ENCODE results near the gene ZNF428. TPM values are rescaled to one million over a fixed set of nuclear protein-coding genes. Genes with fewer than 3 reads are reported as not detected.
"Not testable (repeated sequence)": the region's sequence is repeated elsewhere in the genome, so short reads cannot be mapped to it uniquely, and the experiment has no call there.

Gene ZNF428
- total and polyA plus RNA-seq, 5 experiments from 2014 or later = 16.5 to 31.6 (median 20.6) TPM

DNA sequence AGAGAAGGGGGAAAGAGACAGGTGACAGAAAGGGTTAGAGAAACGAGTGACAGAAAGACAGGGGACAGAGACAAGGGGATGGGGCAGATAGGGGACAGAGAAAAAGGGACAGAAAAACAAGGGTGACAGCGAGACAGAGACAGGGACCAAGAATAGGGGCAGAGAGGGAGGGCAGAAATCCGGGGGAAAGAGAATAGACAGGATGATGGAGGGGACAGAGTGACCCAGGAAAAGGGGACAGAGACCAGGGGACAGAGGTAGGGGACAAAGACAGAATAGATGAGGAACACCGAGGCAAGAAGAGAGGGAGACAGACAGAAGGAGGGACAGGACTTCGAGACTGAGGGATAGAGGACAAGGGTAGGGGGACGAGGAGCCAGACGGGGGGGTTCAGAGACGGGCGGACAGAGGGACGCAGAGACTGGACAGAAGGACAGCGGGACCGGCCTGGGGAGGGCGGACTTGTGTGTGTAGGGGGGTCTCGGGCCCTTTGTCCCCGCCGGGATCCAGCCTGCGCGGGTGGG lies 19.6 kb upstream of the ZNF428 start:
- peak overlapping the region; percentile 70 to 91 (median 86) for H3K4me3 Mint-ChIP-seq
- POLR2A ChIA-PET = no interaction called here
- H3K4me1 Mint-ChIP-seq = peaks cover 8 to 34% (median 17%) of the 10 kb centered on the region in 4 donors
- DNase-seq (no peak), ATAC-seq (no peak)
- peaks cover 14 to 46% (median 22%) of the 10 kb centered on the region in 5 donors for H3K27me3 Mint-ChIP-seq
- H3K36me3 Mint-ChIP-seq = no peaks in the 10 kb centered on the region
- H3K9me3 Mint-ChIP-seq = no peaks in the 10 kb centered on the region
- peak overlapping the region in 8 of 10 donors; percentile 3 to 59 (median 33) for H3K27ac Mint-ChIP-seq

DNA sequence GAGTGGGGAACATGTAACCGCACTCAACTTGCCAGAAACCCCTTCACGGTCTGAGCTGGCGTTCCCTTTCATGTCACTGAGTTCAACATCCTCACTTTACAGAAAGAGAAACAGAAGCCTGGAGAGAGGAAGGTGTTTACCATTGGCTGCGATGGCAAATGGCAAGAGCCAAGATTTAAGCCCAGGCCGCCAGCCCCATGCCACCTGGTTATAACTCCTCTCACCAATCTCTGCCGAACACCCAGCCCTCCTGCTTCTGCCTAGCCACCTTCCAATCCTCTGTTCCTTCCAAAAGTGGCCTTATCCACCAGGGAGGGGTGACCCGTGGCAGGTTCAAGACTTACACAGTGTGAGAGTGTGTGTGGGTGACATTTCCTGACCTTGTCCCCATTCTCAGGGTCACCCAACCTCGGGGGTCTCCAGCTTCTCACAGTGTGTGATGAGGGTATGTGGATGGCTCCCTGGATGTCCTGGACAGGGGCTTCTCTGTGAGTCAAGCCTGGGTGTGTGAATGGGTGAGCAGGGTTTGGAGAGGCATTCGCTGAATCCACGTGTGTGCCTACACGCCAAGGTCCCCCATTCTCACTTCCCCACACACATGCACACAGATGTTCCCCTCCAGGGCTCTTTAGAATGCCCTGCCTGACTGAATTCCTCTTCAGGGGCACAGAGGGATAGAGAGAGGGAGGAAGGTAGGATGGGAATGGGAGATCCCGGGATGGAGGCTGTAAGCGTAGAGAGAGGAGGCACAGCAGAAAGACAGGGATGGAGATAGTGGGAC lies 19.0 kb upstream of the ZNF428 start:
- DNase-seq = no peak
- H3K27me3 Mint-ChIP-seq = peaks cover 14 to 46% (median 22%) of the 10 kb centered on the region in 5 donors
- POLR2A ChIA-PET = no interaction called here

DNA sequence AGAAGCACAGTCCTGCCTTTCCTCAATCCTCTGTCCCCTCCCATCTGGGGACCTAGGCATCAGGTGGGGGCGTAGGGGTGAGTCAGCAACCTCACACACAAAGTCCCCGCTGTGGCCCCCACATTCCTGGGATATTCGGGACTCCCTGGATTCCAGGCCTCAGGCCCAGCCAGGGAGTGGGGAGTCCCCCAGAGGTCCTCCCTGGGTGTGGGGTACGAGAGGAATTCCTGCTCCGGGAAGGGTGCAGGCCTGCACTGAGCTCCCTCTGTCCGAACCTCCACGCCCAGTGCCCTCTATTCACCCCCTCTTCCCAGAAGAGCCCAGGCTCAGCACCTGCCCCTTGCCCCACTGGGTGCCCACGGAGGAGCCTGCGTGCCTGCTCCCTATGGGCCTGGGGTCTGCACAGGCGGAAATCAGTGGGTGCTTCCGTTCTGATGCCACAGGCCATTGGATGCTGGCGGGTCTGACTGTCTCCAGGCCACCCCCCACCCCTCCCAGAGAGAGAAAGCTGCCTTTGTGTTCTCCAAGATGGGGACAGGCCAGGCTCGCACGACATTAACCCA lies 16.8 kb upstream of the ZNF428 start:
- H3K4me1 Mint-ChIP-seq = peaks cover 8 to 30% (median 16%) of the 10 kb centered on the region in 4 donors
- H3K4me3 Mint-ChIP-seq = no peak overlapping the region
- DNase-seq = no peak
- no peak overlapping the region for H3K27ac Mint-ChIP-seq
- no peaks in the 10 kb centered on the region for H3K9me3 Mint-ChIP-seq
- ATAC-seq = no peak
- no peaks in the 10 kb centered on the region for H3K36me3 Mint-ChIP-seq
- peaks cover 16 to 59% (median 22%) of the 10 kb centered on the region in 5 donors for H3K27me3 Mint-ChIP-seq
- POLR2A ChIA-PET = no interaction called here

More for the DNA sequence above, 19.0 kb upstream of the ZNF428 start:
- Mint-ChIP-seq H3K4me1 (peaks cover 8 to 34% (median 17%) of the 10 kb centered on the region in 4 donors), H3K27ac (peak overlapping the region in 4 of 10 donors; percentile 7 to 59 (median 54)), H3K36me3 (no peaks in the 10 kb centered on the region), H3K9me3 (no peaks in the 10 kb centered on the region), H3K4me3 (peak overlapping the region; percentile 70 to 91 (median 86))
- ATAC-seq = no peak

DNA sequence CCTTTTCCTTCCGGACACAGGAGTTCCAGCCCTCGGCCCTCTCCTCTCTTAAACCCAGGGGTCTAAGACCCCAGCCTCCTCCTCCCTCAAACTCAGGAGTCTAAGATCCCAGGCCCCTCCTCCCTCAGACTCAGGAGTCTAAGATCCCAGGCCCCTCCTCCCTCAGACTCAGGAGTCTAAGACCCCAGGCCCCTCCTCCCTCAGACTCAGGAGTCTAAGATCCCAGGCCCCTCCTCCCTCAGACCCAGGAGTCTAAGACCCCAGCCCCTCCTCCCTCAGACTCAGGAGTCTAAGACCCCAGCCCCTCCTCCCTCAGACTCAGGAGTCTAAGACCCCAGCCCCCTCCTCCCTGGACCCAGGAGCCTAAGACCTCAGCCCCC lies 16.1 kb upstream of the ZNF428 start:
- POLR2A ChIA-PET, H3K9me3 Mint-ChIP-seq, H3K36me3 Mint-ChIP-seq, H3K27ac Mint-ChIP-seq, DNase-seq, ATAC-seq: not testable (repeated sequence)
- Mint-ChIP-seq H3K4me1 (peaks cover 7 to 26% (median 14%) of the 10 kb centered on the region in 4 donors), H3K4me3 (peak overlapping the region in 1 of 10 donors; percentile 5), H3K27me3 (peaks cover 14 to 59% (median 21%) of the 10 kb centered on the region in 5 donors)

DNA sequence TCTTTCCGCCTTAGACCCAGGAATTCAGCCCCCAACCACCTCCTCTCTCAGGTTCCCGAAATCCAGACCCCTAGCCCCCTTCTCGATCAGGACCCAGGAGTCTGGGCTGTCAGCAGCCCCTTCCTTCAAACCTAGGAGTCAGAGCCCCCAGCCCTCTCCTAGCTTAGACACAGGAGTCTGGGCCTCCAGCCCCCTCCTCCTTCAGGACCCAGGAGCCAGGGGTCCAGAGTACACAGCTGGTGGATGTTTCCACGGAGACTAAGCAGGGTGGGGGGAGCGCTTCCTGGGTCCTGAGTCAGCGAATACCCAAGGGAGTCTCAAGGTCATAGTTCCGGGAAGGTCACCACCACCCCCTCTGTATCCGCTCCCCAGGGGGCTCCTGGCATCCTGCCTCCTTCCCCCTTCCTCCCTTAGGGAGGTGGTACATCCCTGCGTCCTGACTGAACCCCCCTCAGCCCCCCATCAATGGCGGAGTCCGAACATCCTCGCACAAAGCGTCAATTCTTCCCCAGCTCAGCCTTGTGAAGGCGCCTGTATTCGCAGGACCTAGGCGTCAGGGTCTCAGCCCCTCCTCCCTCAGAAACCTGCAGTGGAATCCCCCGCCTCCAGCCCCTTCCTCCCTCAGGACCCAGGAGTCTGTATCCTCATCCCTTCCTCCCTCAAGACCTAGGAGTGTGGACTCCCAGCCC lies 15.6 kb upstream of the ZNF428 start:
- DNase-seq = no peak
- Mint-ChIP-seq H3K4me3 (peak overlapping the region in 1 of 10 donors; percentile 5), H3K27ac (no peak overlapping the region), H3K36me3 (no peaks in the 10 kb centered on the region), H3K9me3 (no peaks in the 10 kb centered on the region), H3K27me3 (peaks cover 14 to 59% (median 21%) of the 10 kb centered on the region in 5 donors), H3K4me1 (peaks cover 6 to 21% (median 10%) of the 10 kb centered on the region in 4 donors)
- no peak for ATAC-seq
- POLR2A ChIA-PET = interaction anchor here (0.5 kb wide), 1 partner anchor 9 kb away, joined by 3 read pairs; no protein-coding TSS in a partner anchor

GRCh38 chr19:43634506-43634871 lies 15.1 kb upstream of the ZNF428 start:
- DNase-seq = no peak
- Mint-ChIP-seq H3K36me3 (no peaks in the 10 kb centered on the region), H3K9me3 (no peaks in the 10 kb centered on the region), H3K4me3 (peak overlapping the region in 1 of 10 donors; percentile 48), H3K4me1 (peaks cover 6 to 20% (median 8%) of the 10 kb centered on the region in 4 donors), H3K27me3 (peaks cover 14 to 58% (median 21%) of the 10 kb centered on the region in 5 donors), H3K27ac (no peak overlapping the region)
- ATAC-seq = no peak
- POLR2A ChIA-PET = interaction anchor here (0.5 to 0.6 kb wide), 2 partner anchors 10 to 26 kb away, joined by 3 read pairs; no protein-coding TSS in a partner anchor

- H3K27me3 Mint-ChIP-seq = peaks cover 12 to 54% (median 20%) of the 10 kb centered on the region in 5 donors
- POLR2A ChIA-PET = interaction anchor here (0.6 kb wide), 1 partner anchor 26 kb away, joined by 3 read pairs; no protein-coding TSS in a partner anchor
- no peaks in the 10 kb centered on the region for H3K9me3 Mint-ChIP-seq
- no peak overlapping the region for H3K27ac Mint-ChIP-seq
- ATAC-seq (no peak), DNase-seq (no peak)
- no peaks in the 10 kb centered on the region for H3K36me3 Mint-ChIP-seq
- no peak overlapping the region for H3K4me3 Mint-ChIP-seq
- peaks cover 5 to 16% (median 6%) of the 10 kb centered on the region in 4 donors for H3K4me1 Mint-ChIP-seq
Measured at GRCh38 chr19:43634068-43634467, 14.6 kb upstream of the ZNF428 start.

- DNase-seq (no peak), ATAC-seq (no peak)
- Mint-ChIP-seq H3K27me3 (peaks cover 7 to 49% (median 15%) of the 10 kb centered on the region in 5 donors), H3K9me3 (no peaks in the 10 kb centered on the region), H3K27ac (no peak overlapping the region), H3K4me3 (no peak overlapping the region), H3K4me1 (peaks cover 0 to 11% (median 1%) of the 10 kb centered on the region in 4 donors), H3K36me3 (no peaks in the 10 kb centered on the region)
- POLR2A ChIA-PET = no interaction called here
Measured at GRCh38 chr19:43633520-43633919, 14.1 kb upstream of the ZNF428 start.

DNA sequence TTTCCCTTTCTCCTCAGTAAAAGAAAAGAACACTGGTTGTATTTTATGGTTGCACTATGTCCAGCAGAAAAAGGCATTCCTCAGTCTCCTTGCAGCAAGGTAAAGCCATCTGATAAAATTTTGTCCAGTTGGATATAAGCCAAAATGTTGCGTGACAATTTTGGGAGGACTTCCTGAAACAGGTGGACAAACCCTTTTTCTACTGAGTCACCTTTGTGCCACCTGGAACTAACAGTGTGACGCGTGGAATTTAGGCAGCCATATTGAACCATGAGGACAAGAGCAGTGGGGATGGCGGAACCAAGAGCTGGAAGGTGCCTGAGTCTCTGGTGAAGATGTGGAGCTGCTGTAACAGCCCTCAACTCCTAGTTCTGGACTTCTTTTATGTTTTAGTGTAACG lies 12.1 kb upstream of the ZNF428 start:
- DNase-seq (no peak), ATAC-seq (no peak)
- POLR2A ChIA-PET = no interaction called here
- Mint-ChIP-seq H3K4me1 (peaks cover 0 to 23% (median 9%) of the 10 kb centered on the region in 4 donors), H3K9me3 (no peaks in the 10 kb centered on the region), H3K27me3 (peaks cover 5 to 45% (median 11%) of the 10 kb centered on the region in 5 donors), H3K4me3 (no peak overlapping the region), H3K27ac (no peak overlapping the region), H3K36me3 (no peaks in the 10 kb centered on the region)

GRCh38 chr19:43628646-43629326 lies 9.4 kb upstream of the ZNF428 start:
- peaks cover 14 to 33% (median 22%) of the 10 kb centered on the region in 4 donors for H3K4me1 Mint-ChIP-seq
- H3K27ac Mint-ChIP-seq = no peak overlapping the region
- no peak for DNase-seq
- H3K27me3 Mint-ChIP-seq = peaks cover 5 to 30% (median 11%) of the 10 kb centered on the region in 5 donors
- no peaks in the 10 kb centered on the region for H3K9me3 Mint-ChIP-seq
- H3K36me3 Mint-ChIP-seq = no peaks in the 10 kb centered on the region
- no peak for ATAC-seq
- no peak overlapping the region for H3K4me3 Mint-ChIP-seq
- POLR2A ChIA-PET = no interaction called here

- Mint-ChIP-seq H3K4me1 (peaks cover 14 to 33% (median 22%) of the 10 kb centered on the region in 4 donors), H3K36me3 (no peaks in the 10 kb centered on the region), H3K27ac (peak overlapping the region in 2 of 10 donors; percentile 59 to 74), H3K4me3 (peak overlapping the region in 1 of 10 donors; percentile 33), H3K27me3 (peaks cover 2 to 22% (median 11%) of the 10 kb centered on the region in 5 donors), H3K9me3 (no peaks in the 10 kb centered on the region)
- DNase-seq (no peak), ATAC-seq (no peak)
- POLR2A ChIA-PET = no interaction called here
Measured at GRCh38 chr19:43626838-43627237, 7.4 kb upstream of the ZNF428 start.
